Islet of Langerhans (tissue), 1 donor: ENCODE results near the gene KCNMB2.

Source experiments
- FAIRE-seq: peaks from one replicate; lab custom pipeline; 2011; peaks lifted over from hg19 to GRCh38; lab: Jason Lieb, UNC

KCNMB2 gene

GRCh38 chr3:178583963-178584575, 47.8 kb downstream of the KCNMB2 start:
- no peak for FAIRE-seq

DNA sequence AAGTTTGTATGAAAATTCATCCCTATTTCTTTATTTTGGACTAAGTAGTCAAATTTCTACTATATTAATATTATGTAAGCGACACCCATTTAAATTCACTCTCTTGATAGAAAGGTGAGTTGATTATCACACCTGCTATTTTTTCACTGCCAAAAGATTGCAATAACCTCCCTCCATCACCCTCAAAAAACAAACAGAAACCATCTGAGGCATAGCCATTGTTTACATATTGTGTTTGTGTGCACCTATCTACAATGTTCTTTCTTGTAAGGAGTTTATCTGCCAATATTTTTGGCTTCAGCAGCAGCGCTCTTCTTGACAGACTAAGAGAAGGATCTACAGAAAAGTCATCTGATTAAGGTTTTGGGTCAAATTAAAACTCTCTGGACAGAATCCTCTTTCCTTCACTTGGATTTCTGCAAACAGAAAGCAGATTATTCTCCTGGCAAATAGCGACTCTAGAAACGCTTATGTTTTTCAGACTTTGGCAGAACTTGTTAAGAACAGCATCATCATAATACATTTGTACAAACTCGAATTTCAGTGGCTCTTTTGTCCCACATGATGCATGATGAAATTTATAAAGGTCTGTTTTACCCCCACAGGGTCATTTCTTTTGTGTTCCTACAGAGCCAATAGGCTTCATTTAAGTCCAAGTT, 48.6 kb downstream of the KCNMB2 start:
- FAIRE-seq = no peak

GRCh38 chr3:178585454-178585853, 49.2 kb downstream of the KCNMB2 start:
- FAIRE-seq = no peak

DNA sequence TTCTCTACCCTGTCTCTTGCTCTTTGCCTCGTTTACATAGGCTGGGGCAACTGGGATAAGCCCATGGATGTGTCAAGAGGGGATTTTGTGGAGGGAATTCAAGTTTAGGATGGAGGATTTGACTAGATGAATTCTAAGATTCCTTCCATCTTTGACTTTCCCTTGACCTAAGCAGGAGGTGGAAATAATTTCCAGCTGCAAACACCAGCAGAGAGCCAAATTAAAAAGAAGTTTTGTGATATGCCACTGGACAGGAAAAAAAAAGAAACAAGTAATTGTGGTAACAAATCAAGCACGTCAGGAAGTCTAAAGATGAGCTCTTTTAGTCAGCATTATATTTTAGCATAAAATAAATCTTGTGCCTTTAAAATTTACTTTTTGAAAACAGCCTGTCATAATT, 49.8 kb downstream of the KCNMB2 start:
- FAIRE-seq = no peak

- FAIRE-seq = no peak
Measured at GRCh38 chr3:178588628-178589027, 52.4 kb downstream of the KCNMB2 start.

- no peak for FAIRE-seq
Measured at GRCh38 chr3:178593786-178594185, 57.5 kb downstream of the KCNMB2 start.

DNA sequence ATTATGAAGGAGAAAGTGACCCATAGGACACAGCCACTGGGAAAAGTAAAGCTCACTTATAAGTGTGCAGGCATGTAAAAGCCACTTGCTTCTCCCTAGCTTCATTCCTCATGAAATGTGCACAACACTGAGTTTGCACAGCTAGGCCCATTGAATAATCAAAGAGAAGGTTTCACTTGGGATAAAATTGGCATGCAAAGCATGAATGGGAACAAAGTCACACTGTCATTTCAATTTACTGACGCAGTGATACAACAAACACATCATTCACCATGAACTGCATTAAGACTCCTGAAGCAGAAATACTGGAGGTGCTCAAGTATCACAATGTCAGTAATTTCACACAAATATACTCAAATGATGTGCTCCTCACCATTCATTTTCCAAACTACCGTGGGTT, 61.1 kb downstream of the KCNMB2 start:
- no peak for FAIRE-seq

DNA sequence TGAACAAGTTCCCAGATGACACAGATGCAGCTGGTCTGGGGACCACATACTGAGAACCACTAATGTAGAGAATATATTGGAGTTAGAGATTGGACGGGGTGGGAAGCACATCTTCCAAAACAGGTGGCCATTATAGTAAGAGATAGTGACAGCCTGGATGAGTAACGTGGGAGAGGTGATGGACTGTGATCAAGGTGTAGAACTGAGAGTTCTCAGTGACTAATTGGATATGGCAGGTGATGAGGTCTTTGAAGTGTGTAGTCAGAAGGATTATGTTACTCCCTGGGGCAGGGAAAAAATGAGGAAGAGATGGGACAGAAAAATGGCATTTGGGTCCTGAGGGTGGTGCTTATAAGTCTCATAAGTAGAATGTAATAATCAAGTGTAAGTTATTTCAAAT, 66.6 kb downstream of the KCNMB2 start:
- no peak for FAIRE-seq

- no peak for FAIRE-seq
Measured at GRCh38 chr3:178603735-178604134, 67.5 kb downstream of the KCNMB2 start.

- FAIRE-seq = peak; percentile 93
Measured at GRCh38 chr3:178618197-178618596, 82.0 kb downstream of the KCNMB2 start.

GRCh38 chr3:178618896-178619295, 82.7 kb downstream of the KCNMB2 start:
- FAIRE-seq = peak; percentile 73

DNA sequence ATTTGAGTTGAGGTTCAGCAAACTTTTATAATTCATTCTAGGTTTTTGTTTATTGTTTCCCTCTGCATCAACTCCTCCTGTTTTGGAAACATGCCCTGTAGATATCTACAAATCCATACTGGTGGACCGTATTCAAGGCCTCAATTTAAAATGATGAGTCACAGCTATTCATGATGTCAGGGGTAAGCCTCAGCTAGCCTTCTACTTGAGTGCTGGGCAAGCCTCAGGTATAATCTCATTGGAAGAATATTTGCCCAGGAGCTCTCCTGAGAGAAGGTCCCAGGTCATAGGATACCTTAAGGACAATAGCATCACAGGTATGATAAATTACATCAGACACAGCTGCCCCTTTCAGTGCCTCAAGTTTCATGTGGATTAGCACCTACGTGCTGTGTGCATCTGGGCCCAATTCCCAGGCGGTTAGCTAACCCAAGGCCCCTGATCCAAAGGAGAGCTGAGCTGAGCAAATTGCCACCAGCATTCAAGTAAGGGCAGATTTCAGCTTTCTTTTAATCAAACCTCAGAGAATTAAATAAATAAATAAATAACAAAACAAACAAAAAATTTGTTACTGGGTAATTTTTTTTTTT, 87.5 kb downstream of the KCNMB2 start:
- peak; percentile 96 for FAIRE-seq

DNA sequence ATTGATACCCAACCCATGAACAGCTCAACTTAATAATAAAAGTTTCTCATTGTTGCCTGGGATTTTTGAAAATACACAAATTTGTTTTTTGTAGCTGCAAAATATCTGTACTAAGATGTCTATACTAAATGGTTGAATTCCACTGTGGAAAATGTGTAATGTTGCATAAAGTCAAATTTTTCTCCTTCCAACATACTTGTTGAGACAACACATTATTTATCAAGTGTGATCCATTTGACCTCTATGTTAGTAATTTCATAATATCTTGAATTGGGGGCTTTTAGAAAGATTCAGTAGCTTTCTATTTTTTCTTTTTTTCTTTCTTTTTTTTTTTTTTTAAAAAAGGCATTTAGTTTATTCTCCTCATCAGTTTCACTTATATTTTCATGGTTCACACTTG, 88.0 kb downstream of the KCNMB2 start:
- FAIRE-seq = no peak

DNA sequence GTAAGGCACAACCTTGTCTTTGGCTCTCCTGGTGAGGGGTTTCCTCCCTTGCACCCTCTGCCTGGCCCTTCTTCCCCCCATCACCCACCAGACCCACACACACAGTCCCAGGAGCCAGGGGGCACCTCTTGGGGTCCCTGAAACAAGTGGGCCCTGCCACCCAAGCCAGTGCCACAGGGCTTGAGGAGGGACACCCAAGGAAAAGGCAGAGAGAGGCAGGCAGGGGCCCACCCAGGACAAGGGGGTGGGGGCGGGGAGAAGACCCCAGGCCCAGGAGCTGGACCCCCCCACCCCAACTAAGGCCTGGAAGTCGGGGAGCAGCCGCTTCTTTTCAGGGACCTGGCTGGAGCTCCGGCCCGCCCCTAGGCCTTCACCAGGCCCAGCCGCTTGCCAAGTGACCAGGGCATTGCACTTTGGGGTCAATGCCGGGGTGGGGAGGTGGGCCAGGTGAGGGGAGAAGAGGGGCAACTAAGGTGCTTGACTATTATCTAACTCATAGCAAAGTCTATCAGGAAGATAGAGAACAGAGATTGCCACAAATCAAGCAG, 88.9 kb downstream of the KCNMB2 start:
- FAIRE-seq = no peak

- peak; percentile 55 for FAIRE-seq
Measured at GRCh38 chr3:178628037-178628436, 91.8 kb downstream of the KCNMB2 start.

- FAIRE-seq = no peak
Measured at GRCh38 chr3:178629430-178630178, 93.4 kb downstream of the KCNMB2 start.

DNA sequence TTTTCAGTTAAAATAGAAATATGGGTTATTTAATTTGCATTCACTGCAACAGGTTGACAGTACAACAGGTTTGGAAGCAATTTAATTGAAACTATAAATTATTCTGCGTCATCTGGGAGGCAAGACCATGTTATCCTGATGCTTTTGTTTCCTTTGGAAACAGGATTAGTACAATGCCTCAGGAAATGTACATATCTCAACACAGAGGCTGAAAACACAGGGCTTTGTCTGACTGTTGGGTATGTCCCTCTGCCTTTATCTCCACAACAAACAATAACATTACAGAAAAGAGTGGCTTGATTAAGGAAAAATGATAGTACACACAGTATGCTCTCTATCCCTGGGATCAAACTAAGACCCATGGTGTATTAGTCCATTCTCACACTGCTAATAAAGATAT, 95.7 kb downstream of the KCNMB2 start:
- no peak for FAIRE-seq

DNA sequence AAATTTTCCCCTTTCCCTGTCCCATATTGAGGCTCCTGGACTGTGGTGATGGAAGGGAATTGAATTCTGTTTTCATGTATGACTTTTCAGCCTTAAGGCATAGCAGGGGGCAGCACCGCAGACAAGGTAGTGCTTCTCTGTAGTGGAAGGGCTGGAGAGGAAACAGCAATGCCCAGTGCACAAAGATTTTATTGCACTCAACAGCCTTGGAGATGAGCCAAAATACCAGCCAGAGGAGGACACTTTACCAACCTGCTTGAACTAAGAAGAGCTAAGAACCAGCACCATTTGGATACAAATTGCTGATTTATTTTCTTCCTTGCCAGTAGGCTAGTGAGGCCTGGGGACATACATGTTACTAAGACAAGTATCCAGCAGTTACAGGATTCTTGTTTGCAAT, 98.7 kb downstream of the KCNMB2 start:
- FAIRE-seq = no peak

DNA sequence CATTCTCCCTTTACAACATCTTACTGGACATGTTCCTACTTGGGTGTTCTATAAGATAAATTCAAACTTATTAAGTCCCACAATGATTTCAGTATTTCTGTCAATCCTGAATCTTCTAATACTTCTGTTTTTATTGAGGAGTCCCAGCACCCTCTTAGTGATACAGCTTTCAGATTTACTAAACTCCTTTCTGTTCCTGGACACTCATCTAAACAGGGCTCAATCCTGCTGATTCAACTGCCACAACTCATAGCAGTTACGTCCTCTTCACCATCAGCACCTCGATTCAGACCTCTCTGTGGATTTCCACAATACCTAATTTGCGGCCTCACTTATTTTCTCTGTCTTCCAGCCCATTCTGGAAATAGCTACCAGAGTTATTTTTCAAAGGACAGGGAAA, 101.6 kb downstream of the KCNMB2 start:
- FAIRE-seq = no peak

DNA sequence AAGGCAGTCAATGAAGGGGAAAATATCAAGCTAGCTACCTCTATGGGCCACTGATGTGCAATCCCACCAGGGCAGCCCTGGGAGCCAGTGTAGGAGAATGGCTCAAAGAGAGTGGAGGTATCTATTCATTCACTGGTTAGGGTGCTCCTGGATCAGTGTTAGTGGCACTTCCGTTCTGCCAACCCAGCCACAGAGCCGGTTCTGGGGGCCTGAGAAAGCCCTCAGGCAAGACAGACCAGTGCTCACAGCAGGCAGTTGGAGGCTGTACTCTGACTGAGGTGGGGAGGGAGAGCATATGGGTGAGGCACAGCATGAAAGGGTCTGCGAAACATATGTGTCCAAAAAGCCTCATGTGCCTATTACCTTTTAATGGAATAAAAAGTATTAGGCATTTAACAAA, 109.3 kb downstream of the KCNMB2 start:
- FAIRE-seq = no peak

GRCh38 chr3:178646186-178646862, 110.1 kb downstream of the KCNMB2 start:
- FAIRE-seq = peak; percentile 85

DNA sequence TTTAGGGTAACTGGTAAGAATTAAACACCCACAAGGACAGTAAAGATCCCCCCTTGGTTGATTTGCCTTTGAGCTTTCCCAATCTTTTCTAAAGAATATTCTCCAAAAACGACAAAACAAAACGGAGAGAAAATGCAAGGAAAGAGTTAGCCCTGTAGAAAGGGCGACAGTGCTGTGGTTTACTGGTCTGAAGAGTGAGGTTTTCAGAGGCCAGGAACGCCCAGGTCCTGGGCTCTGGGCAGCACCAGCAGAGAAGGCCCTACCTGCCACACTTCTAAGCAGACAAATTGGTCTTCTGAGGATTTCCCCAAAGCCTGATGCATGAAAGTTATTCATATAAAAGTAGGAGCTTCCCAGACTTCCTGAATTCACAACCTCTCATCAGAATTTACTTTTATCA, 119.3 kb downstream of the KCNMB2 start:
- no peak for FAIRE-seq
